H9 (cell line): ENCODE results near the gene TMEM60. TPM values are rescaled to one million over a fixed set of nuclear protein-coding genes. Genes with fewer than 3 reads are reported as not detected.
A peak's percentile ranks its signal among the peaks of the same experiment; 100 is the strongest.

Experiments used
- DNase-seq: peaks from one replicate; pipeline ENCODE4 v3.0.0-alpha.2; 2017
- H2AFZ ChIP-seq: one replicate; pipeline ENCODE4 v1.6.1; 2013; ENCODE audit warnings: mild to moderate bottlenecking, low read length, control low read depth, moderate library complexity
- H2AK5ac ChIP-seq: 2 replicates; pipeline ENCODE4 v1.6.1; 2013; ENCODE audit warnings: low read length, control low read depth, mixed read lengths; ENCODE audit not compliant: insufficient read length
- H2BK120ac ChIP-seq: one replicate; pipeline ENCODE4 v1.6.1; 2013; ENCODE audit warnings: low read depth, mild to moderate bottlenecking, low read length, control low read depth, inconsistent platforms; ENCODE audit not compliant: poor library complexity, severe bottlenecking
- H2BK12ac ChIP-seq: 2 replicates; pipeline ENCODE4 v1.6.1; 2013; ENCODE audit warnings: low read length, control low read depth, mixed read lengths, low read depth; ENCODE audit not compliant: insufficient read length
- H2BK15ac ChIP-seq: 2 replicates; pipeline ENCODE4 v1.6.1; 2013; ENCODE audit warnings: low read depth, low read length, control low read depth
- H2BK20ac ChIP-seq: one replicate; pipeline ENCODE4 v1.6.1; 2013; ENCODE audit warnings: low read depth, mild to moderate bottlenecking, low read length, control low read depth, inconsistent platforms; ENCODE audit not compliant: poor library complexity, severe bottlenecking
- H2BK5ac ChIP-seq: 2 replicates; pipeline ENCODE4 v1.6.1; 2013; ENCODE audit warnings: low read length, control low read depth, mixed read lengths; ENCODE audit not compliant: insufficient read length
- H3K14ac ChIP-seq: 2 replicates; pipeline ENCODE4 v1.6.1; 2013; ENCODE audit warnings: low read length, control low read depth; ENCODE audit not compliant: insufficient read depth
- H3K18ac ChIP-seq: 2 replicates; pipeline ENCODE4 v1.6.1; 2013; ENCODE audit warnings: low read depth, mild to moderate bottlenecking, mixed read lengths, low read length, control low read depth; ENCODE audit not compliant: insufficient read length
- H3K23ac ChIP-seq: 2 replicates; pipeline ENCODE4 v1.6.1; 2013; ENCODE audit warnings: low read length, control low read depth, mixed read lengths, low read depth; ENCODE audit not compliant: insufficient read length
- H3K23me2 ChIP-seq: 2 replicates; pipeline ENCODE4 v1.6.1; 2013; ENCODE audit warnings: low read depth, mild to moderate bottlenecking, mixed read lengths, low read length, control low read depth; ENCODE audit not compliant: insufficient read length, poor library complexity, severe bottlenecking
- H3K27ac ChIP-seq: 2 replicates; pipeline ENCODE4 v1.5.1; 2013; ENCODE audit warnings: low read length, control low read depth, mixed read lengths, low read depth; ENCODE audit not compliant: insufficient read length
- H3K27me3 ChIP-seq: 2 replicates; pipeline ENCODE4 v1.6.1; 2013; ENCODE audit warnings: low read length, control low read depth, inconsistent platforms; ENCODE audit not compliant: insufficient read depth
- H3K4ac ChIP-seq: 2 replicates; pipeline ENCODE4 v1.6.1; 2013; ENCODE audit warnings: low read depth, mild to moderate bottlenecking, control low read depth, inconsistent platforms, low read length, moderate library complexity
- H3K4me1 ChIP-seq: 2 replicates; pipeline ENCODE4 v1.6.1; 2013; ENCODE audit warnings: low read length, control low read depth, inconsistent platforms; ENCODE audit not compliant: insufficient read depth
- H3K4me2 ChIP-seq: 2 replicates; pipeline ENCODE4 v1.6.1; 2013; ENCODE audit warnings: low read length, control low read depth, mixed read lengths; ENCODE audit not compliant: insufficient read length, insufficient read depth
- H3K56ac ChIP-seq: 2 replicates; pipeline ENCODE4 v1.6.1; 2013; ENCODE audit warnings: low read depth, mild to moderate bottlenecking, mixed read lengths, low read length, control low read depth; ENCODE audit not compliant: insufficient read length
- H3K79me1 ChIP-seq: 2 replicates; pipeline ENCODE4 v1.6.1; 2013; ENCODE audit warnings: low read depth, mild to moderate bottlenecking, moderate library complexity, low read length, control low read depth, inconsistent platforms; ENCODE audit not compliant: insufficient read depth, poor library complexity, severe bottlenecking
- H3K79me2 ChIP-seq: 2 replicates; pipeline ENCODE4 v1.6.1; 2013; ENCODE audit warnings: low read length, control low read depth, inconsistent platforms; ENCODE audit not compliant: insufficient read depth
- H3K9ac ChIP-seq: 2 replicates; pipeline ENCODE4 v1.6.1; 2013; ENCODE audit warnings: low read length, control low read depth, mixed read lengths; ENCODE audit not compliant: insufficient read length; ENCODE audit errors: extremely low read depth
- H3K9me3 ChIP-seq: one replicate; pipeline ENCODE4 v1.6.1; 2013; ENCODE audit warnings: low read depth, low read length, inconsistent platforms; ENCODE audit not compliant: control insufficient read depth
- H3T11ph ChIP-seq: one replicate; pipeline ENCODE4 v1.6.1; 2013; ENCODE audit warnings: mild to moderate bottlenecking, low read length, control low read depth, inconsistent platforms
- H4K20me1 ChIP-seq: one replicate; pipeline ENCODE4 v1.6.1; 2013; ENCODE audit not compliant: control insufficient read depth, insufficient read length, insufficient read depth
- H4K5ac ChIP-seq: 2 replicates; pipeline ENCODE4 v1.6.1; 2013; ENCODE audit warnings: low read depth, mild to moderate bottlenecking, mixed read lengths, low read length, control low read depth; ENCODE audit not compliant: insufficient read length
- H4K8ac ChIP-seq: replicated peaks from 2 replicates; pipeline ENCODE4 v1.6.1; 2013; ENCODE audit warnings: low read length, control low read depth, mixed read lengths, low read depth; ENCODE audit not compliant: insufficient read length
- H4K91ac ChIP-seq: 2 replicates; pipeline ENCODE4 v1.6.1; 2013; ENCODE audit warnings: low read depth, mild to moderate bottlenecking, moderate library complexity, mixed read lengths, low read length, control low read depth; ENCODE audit not compliant: insufficient read length
- H3K27ac Mint-ChIP-seq, 3 experiments: 2 replicates in 2 of 3; 3 replicates in 1 of 3; pipeline ENCODE4 v1.8.0; 2020 to 2021; ENCODE audit warnings: mixed read lengths in 3 of 3, mild to moderate bottlenecking in 1 of 3, moderate library complexity in 1 of 3
- H3K27me3 Mint-ChIP-seq: 2 replicates; pipeline ENCODE4 v1.8.0; 2021; ENCODE audit warnings: low read depth, mild to moderate bottlenecking, moderate library complexity, mixed read lengths
- H3K36me3 Mint-ChIP-seq, 3 experiments: 2 replicates in 2 of 3; 3 replicates in 1 of 3; pipeline ENCODE4 v1.8.0; 2020 to 2021; ENCODE audit warnings: low read depth in 3 of 3, mixed read lengths in 3 of 3; ENCODE audit not compliant: insufficient read depth in 1 of 3
- H3K4me1 Mint-ChIP-seq, 2 experiments: 2 replicates each; pipeline ENCODE4 v1.8.0; 2020; ENCODE audit warnings: mixed read lengths in 2 of 2
- H3K4me3 Mint-ChIP-seq, 2 experiments: 2 replicates in 1 of 2; 3 replicates in 1 of 2; pipeline ENCODE4 v1.8.0; 2020 to 2021; ENCODE audit warnings: mild to moderate bottlenecking in 2 of 2, mixed read lengths in 2 of 2, moderate library complexity in 1 of 2
- H3K9me3 Mint-ChIP-seq, 2 experiments: 2 replicates in 1 of 2; 3 replicates in 1 of 2; pipeline ENCODE4 v1.8.0; 2020; ENCODE audit warnings: mild to moderate bottlenecking in 2 of 2, mixed read lengths in 2 of 2, moderate library complexity in 1 of 2
- CTCF ChIP-seq: fragments of 200-600 bp; sonication (generic); conservative IDR thresholded peaks from 3 replicates; pipeline ENCODE4 v1.8.0; 2021; ENCODE audit warnings: antibody characterized with exemption, mild to moderate bottlenecking
- WGBS: extraction: QIAGEN DNeasy Blood & Tissue Kit; methylation state at CpG from one replicate; pipeline ENCODE4 v1.1.7; 2013; ENCODE audit warnings: missing lambda C conversion rate, low lambda C conversion rate, mixed read lengths; ENCODE audit not compliant: insufficient read length; ENCODE audit errors: extremely low coverage; 5-methylcytosine and 5-hydroxymethylcytosine counted together
- total RNA-seq: library from RNA; stranded (reverse); gene quantifications from 2 replicates; pipeline ENCODE4 v1.2.1, GENCODE V29; 2021

TMEM60 gene
- total RNA-seq, 1 experiment from 2014 or later: 14.3 TPM

DNA sequence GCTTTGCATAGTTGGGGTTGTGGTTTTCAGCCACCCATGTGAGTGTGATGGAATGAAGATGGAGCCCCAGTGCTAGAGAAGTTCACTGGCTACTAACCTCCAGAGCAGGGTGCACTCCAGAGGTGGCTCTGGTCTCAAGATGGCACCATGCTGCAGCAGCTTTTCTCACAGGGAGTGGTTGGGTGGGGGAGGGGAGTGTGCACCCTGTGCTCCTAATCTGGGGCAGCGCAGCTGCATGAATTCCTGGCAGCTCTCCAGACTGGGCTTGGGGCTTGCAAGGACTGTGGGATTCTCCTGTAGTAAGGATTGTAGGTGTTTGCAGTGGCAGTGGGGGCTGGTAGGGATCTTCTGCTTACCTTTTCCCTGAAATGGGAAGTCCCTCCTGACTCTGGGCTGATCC lies 24.0 kb upstream of the TMEM60 start:
- peaks cover 4% of the 10 kb centered on the region; the same call in 1 of the 2 replicates for H3K79me2 ChIP-seq
- no CpG with 5 or more reads among the region's 1 CpG for WGBS
- TF ChIP-seq CTCF: no peak

More for the DNA sequence above, 24.0 kb upstream of the TMEM60 start:
- Histone ChIP-seq H4K8ac (no peak overlapping the region), H3K9ac (no peak overlapping the region), H3K23ac (no peak overlapping the region), H4K5ac (no peak overlapping the region), H2BK12ac (no peak overlapping the region), H2BK20ac (no peak overlapping the region), H2BK5ac (no peak overlapping the region), H3K4me2 (no peak overlapping the region), H3K18ac (no peak overlapping the region), H3K23me2 (no peaks in the 10 kb centered on the region), H4K20me1 (no peaks in the 10 kb centered on the region), H2AFZ (no peak overlapping the region), H3T11ph (no peak overlapping the region), H3K4me1 (no peaks in the 10 kb centered on the region), H3K14ac (peak overlapping the region; percentile 22; the same call in 1 of the 2 replicates), H3K79me1 (no peaks in the 10 kb centered on the region), H3K4ac (no peak overlapping the region), H2BK15ac (no peak overlapping the region), H2BK120ac (no peak overlapping the region), H4K91ac (no peak overlapping the region), H2AK5ac (no peak overlapping the region), H3K27ac (no peak overlapping the region), H3K27me3 (no peaks in the 10 kb centered on the region), H3K9me3 (no peaks in the 10 kb centered on the region), H3K56ac (no peak overlapping the region)
- Mint-ChIP-seq H3K4me1 (peaks cover 5% of the 10 kb centered on the region in 2 experiments; a peak in 3 of 4 replicates), H3K4me3 (no peak overlapping the region), H3K36me3 (peaks cover 28 to 46% (median 36%) of the 10 kb centered on the region in 3 experiments), H3K27me3 (peaks cover 1% of the 10 kb centered on the region; the same call in 1 of the 2 replicates), H3K9me3 (peaks cover 32 to 48% of the 10 kb centered on the region in 2 experiments), H3K27ac (peak overlapping the region in 1 of 3 experiments; percentile 56; a peak in 3 of 7 replicates)
- DNase-seq: no peak
